Osteoblast (primary cell): Measurements from ENCODE around the gene ZC3H7A. TPM values are rescaled to one million over a fixed set of nuclear protein-coding genes. Genes with fewer than 3 reads are reported as not detected.

ENCODE experiments used
- DNase-seq: peaks from one replicate; pipeline ENCODE4 v3.0.0; 2011; ENCODE audit warnings: low spot score, mixed read lengths; ENCODE audit not compliant: insufficient read length; ENCODE audit errors: missing footprints
- H2AFZ ChIP-seq: 2 replicates; pipeline ENCODE4 v1.6.0; 2011; ENCODE audit warnings: mild to moderate bottlenecking, low read length
- H3K27ac ChIP-seq: 2 replicates; pipeline ENCODE4 v1.5.1; 2011; ENCODE audit warnings: mild to moderate bottlenecking, low read depth, low read length, moderate library complexity
- H3K27me3 ChIP-seq: 2 replicates; pipeline ENCODE4 v1.6.0; 2012; ENCODE audit warnings: mild to moderate bottlenecking, control low read depth, inconsistent platforms, low read length, moderate library complexity; ENCODE audit not compliant: insufficient read depth
- H3K36me3 ChIP-seq: 2 replicates; pipeline ENCODE4 v1.5.1; 2011; ENCODE audit warnings: mild to moderate bottlenecking, low read length, control low read depth, moderate library complexity; ENCODE audit not compliant: insufficient read depth
- H3K4me1 ChIP-seq: 2 replicates; pipeline ENCODE4 v1.5.1; 2011; ENCODE audit warnings: mild to moderate bottlenecking, low read length, control low read depth, moderate library complexity; ENCODE audit not compliant: insufficient read depth
- H3K4me2 ChIP-seq: 2 replicates; pipeline ENCODE4 v1.6.0; 2011; ENCODE audit warnings: mild to moderate bottlenecking, low read length; ENCODE audit not compliant: insufficient read depth
- H3K4me3 ChIP-seq: fragments of 200-600 bp; sonication (generic); 3 replicates; pipeline ENCODE4 v1.5.1; 2012; ENCODE audit warnings: mild to moderate bottlenecking, low read length, inconsistent platforms; ENCODE audit not compliant: insufficient read depth
- H3K79me2 ChIP-seq: 2 replicates; pipeline ENCODE4 v1.6.0; 2012; ENCODE audit warnings: mild to moderate bottlenecking, low read length, control low read depth, inconsistent platforms; ENCODE audit not compliant: insufficient read depth
- H3K9me3 ChIP-seq: 2 replicates; pipeline ENCODE4 v1.5.1; 2011; ENCODE audit warnings: low read depth, low read length, control low read depth
- H4K20me1 ChIP-seq: 2 replicates; pipeline ENCODE4 v1.6.0; 2012; ENCODE audit warnings: mild to moderate bottlenecking, low read length, control low read depth; ENCODE audit not compliant: insufficient read depth
- total RNA-seq: library from RNA; depleted of rRNA; stranded (reverse); fragments of >200 nt; gene quantifications from 2 replicates; pipeline ENCODE4 v1.2.3, GENCODE V29; 2012
- TF ChIP-seq, protein P1 (sequence below): IDR thresholded peaks from 2 replicates; pipeline ENCODE4 v1.5.1; 2011; ENCODE audit warnings: mild to moderate bottlenecking, low read depth, low read length, moderate library complexity; ENCODE audit errors: extremely low read depth

The ZC3H7A gene
- total RNA-seq, 1 donor, result 39.8 TPM

DNA sequence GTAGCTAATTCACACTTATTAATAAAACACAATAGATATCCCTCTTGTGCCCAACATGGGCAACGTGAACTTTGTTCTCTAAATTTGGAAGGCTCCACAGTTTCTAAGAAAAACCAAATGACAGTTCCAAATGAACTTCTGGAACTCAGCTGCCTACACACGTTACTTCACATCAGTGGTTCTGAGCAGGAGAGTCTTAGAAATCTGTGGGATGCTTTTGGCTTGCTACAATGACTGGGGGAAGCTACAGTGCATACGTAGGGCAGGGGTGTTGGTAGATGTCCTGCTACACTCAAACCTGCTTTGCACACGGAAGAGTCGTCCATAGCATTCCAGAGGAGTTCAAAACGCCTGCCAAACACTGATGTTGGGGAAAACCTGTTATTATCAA, 62.4 kb downstream of the ZC3H7A start:
- Histone ChIP-seq H3K27me3 (no peaks in the 10 kb centered on the region), H4K20me1 (peaks cover 29% of the 10 kb centered on the region), H3K4me3 (no peak overlapping the region), H3K4me1 (no peaks in the 10 kb centered on the region), H2AFZ (no peak overlapping the region), H3K9me3 (no peaks in the 10 kb centered on the region), H3K27ac (no peak overlapping the region), H3K36me3 (peaks cover 80% of the 10 kb centered on the region), H3K79me2 (peaks cover 80% of the 10 kb centered on the region), H3K4me2 (no peak overlapping the region)
- TF ChIP-seq, protein P1, sequence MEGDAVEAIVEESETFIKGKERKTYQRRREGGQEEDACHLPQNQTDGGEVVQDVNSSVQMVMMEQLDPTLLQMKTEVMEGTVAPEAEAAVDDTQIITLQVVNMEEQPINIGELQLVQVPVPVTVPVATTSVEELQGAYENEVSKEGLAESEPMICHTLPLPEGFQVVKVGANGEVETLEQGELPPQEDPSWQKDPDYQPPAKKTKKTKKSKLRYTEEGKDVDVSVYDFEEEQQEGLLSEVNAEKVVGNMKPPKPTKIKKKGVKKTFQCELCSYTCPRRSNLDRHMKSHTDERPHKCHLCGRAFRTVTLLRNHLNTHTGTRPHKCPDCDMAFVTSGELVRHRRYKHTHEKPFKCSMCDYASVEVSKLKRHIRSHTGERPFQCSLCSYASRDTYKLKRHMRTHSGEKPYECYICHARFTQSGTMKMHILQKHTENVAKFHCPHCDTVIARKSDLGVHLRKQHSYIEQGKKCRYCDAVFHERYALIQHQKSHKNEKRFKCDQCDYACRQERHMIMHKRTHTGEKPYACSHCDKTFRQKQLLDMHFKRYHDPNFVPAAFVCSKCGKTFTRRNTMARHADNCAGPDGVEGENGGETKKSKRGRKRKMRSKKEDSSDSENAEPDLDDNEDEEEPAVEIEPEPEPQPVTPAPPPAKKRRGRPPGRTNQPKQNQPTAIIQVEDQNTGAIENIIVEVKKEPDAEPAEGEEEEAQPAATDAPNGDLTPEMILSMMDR, result no peak
- no peak for DNase-seq

GRCh38 chr16:11734025-11734652, 62.9 kb downstream of the ZC3H7A start:
- no peak for DNase-seq
- Histone ChIP-seq H3K27ac (no peak overlapping the region), H4K20me1 (peaks cover 24% of the 10 kb centered on the region), H3K4me1 (no peaks in the 10 kb centered on the region), H2AFZ (no peak overlapping the region), H3K4me2 (no peak overlapping the region), H3K79me2 (peaks cover 80% of the 10 kb centered on the region), H3K27me3 (no peaks in the 10 kb centered on the region), H3K36me3 (peaks cover 83% of the 10 kb centered on the region), H3K4me3 (no peak overlapping the region), H3K9me3 (no peaks in the 10 kb centered on the region)
- TF ChIP-seq, protein P1, result no peak

DNA sequence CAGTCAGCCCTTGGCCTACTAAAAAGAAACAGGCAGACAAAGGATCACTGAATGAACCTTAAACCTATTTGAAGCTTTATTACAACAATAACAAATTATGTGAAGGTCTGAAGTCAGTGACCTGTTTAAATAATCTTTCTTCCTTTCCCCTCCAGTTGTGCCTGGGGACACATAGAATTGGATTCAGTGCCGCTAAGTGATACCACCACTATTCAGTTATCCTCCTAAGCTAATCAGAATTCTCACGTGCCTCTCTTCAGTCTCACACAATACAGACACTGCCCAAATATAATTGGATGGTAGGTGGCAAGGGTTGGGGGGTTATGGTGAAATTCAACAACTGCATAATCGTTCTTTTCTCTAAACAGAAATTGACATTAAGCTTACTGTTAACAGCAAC, 65.8 kb downstream of the ZC3H7A start:
- Histone ChIP-seq H3K79me2 (peaks cover 66% of the 10 kb centered on the region), H3K9me3 (no peaks in the 10 kb centered on the region), H3K4me2 (no peak overlapping the region), H2AFZ (no peak overlapping the region), H3K4me3 (no peak overlapping the region), H3K4me1 (no peaks in the 10 kb centered on the region), H3K36me3 (peaks cover 78% of the 10 kb centered on the region), H4K20me1 (peaks cover 1% of the 10 kb centered on the region), H3K27me3 (no peaks in the 10 kb centered on the region), H3K27ac (peak overlapping the region; percentile 19)
- DNase-seq, result no peak
- TF ChIP-seq, protein P1, result no peak

DNA sequence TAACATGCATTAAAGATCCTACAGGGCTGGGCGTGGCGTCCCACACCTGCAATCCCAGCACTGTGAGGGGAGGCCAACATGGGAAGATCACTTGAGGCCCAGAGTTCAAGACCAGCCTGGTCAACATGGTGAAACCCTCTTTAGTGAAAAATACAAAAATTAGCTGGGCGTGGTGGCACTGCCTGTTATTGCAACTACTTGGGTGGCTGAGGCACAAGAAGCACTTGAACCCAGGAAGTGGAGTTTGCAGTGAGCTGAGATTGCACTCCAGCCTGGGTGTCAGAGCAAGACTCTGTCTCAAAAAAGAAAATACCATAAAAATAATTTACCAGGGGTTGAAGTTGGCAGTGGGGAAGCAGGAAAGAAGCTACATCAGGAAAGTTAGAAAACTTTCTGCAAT, 67.3 kb downstream of the ZC3H7A start:
- no peak overlapping the region for H3K4me2 ChIP-seq
- H3K4me3 ChIP-seq, result no peak overlapping the region
- H3K9me3 ChIP-seq, result no peaks in the 10 kb centered on the region
- no peaks in the 10 kb centered on the region for H4K20me1 ChIP-seq
- no peaks in the 10 kb centered on the region for H3K27me3 ChIP-seq
- TF ChIP-seq, protein P1, result no peak
- no peak for DNase-seq
- H3K79me2 ChIP-seq, result peaks cover 56% of the 10 kb centered on the region
- H3K4me1 ChIP-seq, result no peaks in the 10 kb centered on the region
- H3K27ac ChIP-seq, result no peak overlapping the region
- H2AFZ ChIP-seq, result no peak overlapping the region
- peaks cover 77% of the 10 kb centered on the region for H3K36me3 ChIP-seq
